ENCODE data around the gene TMEM181.
"Not testable (repeated sequence)": the region's sequence is repeated elsewhere in the genome, so short reads cannot be mapped to it uniquely, and the experiment has no call there.

TMEM181 gene

DNA sequence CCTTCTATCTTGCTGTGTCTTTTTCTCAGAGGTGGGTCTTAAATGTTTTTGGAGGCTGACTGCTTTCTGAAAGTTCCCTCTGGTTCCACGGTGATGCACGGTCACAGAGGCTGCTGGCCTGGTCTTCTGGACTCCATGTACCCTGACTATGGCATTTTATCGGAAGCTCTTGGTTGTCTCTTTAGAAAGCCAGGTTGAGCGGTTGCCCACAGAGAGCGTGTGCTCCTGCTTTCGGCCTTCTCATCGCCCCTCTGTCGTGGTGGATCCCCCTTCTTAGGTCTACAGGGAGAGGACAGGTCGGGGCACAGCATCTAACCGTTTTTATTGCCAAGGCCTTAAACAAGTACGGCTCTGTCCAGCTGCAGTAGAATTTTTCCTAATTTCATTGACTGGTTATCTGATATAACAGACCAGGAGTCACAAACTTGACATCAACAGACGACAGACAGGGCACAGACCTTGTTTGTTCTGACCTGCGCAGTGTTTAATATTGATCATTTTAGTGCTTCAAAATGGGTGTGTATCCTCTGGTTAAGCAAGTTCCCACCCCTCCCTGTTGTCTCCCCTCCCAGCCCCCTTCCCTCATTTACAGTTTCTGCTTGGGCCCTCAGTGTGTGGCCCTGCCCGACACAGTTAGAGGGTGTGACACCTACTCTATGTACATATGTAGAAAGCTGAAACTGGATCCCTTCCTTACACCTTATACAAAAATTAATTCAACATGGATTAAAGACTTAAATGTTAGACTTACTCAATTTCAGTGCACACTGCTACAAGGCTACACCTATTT lies 114.6 kb downstream of the TMEM181 start:
- TF ChIP-seq, protein P1, sequence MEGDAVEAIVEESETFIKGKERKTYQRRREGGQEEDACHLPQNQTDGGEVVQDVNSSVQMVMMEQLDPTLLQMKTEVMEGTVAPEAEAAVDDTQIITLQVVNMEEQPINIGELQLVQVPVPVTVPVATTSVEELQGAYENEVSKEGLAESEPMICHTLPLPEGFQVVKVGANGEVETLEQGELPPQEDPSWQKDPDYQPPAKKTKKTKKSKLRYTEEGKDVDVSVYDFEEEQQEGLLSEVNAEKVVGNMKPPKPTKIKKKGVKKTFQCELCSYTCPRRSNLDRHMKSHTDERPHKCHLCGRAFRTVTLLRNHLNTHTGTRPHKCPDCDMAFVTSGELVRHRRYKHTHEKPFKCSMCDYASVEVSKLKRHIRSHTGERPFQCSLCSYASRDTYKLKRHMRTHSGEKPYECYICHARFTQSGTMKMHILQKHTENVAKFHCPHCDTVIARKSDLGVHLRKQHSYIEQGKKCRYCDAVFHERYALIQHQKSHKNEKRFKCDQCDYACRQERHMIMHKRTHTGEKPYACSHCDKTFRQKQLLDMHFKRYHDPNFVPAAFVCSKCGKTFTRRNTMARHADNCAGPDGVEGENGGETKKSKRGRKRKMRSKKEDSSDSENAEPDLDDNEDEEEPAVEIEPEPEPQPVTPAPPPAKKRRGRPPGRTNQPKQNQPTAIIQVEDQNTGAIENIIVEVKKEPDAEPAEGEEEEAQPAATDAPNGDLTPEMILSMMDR (IDR thresholded peaks at IDR 0.05; ENCODE audit: extremely low read depth, missing control alignments): no peak
- DNase-seq (ENCODE audit: low spot score): no peak

DNA sequence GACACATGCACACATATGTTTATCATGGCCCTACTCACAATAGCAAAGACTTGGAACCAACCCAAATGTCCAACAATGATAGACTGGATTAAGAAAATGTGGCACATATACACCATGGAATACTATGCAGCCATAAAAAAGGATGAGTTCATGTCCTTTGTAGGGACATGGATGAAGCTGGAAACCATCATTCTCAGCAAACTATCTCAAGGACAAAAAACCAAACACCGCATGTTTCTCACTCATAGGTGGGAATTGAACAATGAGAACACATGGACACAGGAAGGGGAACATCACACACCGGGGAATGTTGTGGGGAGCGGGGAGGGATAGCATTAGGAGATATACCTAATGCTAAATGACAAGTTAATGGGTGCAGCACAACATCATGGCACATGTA lies 117.2 kb downstream of the TMEM181 start:
- DNase-seq (ENCODE audit: low spot score): not testable (repeated sequence)

DNA sequence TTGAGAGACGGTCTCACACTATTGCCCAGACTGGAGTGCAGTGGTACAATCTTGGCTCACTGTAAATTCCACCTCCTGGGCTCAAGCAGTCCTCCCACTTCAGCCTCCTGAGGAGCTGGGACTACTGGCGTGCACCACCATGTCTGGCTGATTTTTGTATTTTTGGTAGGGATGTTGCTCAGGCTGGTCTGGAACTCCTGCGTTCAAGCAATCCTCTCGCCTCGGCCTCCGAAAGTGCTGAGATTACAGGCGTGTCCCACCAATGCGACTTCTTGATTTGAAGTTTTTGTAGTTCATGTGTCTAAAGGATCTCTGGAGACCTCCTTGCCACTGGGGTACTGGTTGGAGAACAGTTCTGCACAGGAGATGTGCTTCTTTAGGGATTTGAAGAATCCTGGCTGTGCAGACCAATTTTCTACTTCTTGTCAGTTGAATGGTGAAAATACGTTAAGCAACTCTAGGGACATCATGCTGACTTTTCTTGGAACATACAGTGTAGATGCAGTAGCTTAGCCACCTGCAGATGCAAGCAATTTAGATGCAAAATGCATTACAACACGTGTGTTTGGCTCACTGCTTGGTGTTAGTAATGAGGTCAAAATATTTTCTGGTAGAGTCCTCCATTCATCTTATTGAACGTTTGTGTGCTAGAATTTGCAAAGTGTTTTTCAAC lies 118.2 kb downstream of the TMEM181 start:
- DNase-seq (ENCODE audit: low spot score): no peak
- TF ChIP-seq, protein P1 (IDR thresholded peaks at IDR 0.05; ENCODE audit: extremely low read depth, missing control alignments): no peak

DNA sequence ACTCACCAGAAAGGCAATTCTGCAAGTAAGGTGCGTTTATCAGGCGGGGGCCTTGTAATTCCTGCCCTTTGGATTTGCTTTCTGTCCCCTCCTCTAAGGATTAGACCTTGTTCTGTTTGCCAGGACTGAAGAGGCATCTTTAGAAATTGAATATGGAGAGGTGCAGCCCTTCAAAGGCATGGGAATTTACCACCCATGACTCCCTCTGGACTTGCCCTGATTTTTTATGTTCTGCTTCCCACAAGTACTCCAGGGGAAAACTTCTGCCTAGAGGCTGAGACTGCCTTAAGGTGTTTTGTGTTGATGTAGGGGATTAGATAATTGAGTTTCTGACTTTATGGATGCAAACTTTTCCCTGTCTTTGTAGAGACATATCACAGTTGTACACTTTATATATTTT lies 120.1 kb downstream of the TMEM181 start:
- TF ChIP-seq, protein P1 (IDR thresholded peaks at IDR 0.05; ENCODE audit: extremely low read depth, missing control alignments): no peak
- no peak for DNase-seq (ENCODE audit: low spot score)

DNA sequence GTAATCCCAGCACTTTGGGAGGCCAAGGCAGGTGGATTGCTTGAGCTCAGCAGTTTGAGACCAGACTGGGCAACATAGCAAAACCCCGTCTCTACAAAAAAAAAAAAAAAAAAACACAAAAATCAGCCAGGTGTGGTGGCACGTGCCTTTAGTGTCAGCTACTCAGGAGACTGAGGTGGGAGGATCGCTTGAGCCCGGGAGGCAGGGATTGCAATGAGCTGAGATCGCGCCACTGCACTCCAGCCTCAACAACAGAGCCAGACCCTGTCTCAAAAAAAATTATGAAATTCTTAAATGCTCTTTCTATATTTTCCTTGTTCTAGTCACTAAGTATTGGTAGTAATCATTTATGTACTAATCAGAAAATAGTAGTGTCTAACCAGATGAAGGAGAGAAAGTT lies 120.6 kb downstream of the TMEM181 start:
- no peak for DNase-seq (ENCODE audit: low spot score)
- TF ChIP-seq, protein P1 (IDR thresholded peaks at IDR 0.05; ENCODE audit: extremely low read depth, missing control alignments): no peak

DNA sequence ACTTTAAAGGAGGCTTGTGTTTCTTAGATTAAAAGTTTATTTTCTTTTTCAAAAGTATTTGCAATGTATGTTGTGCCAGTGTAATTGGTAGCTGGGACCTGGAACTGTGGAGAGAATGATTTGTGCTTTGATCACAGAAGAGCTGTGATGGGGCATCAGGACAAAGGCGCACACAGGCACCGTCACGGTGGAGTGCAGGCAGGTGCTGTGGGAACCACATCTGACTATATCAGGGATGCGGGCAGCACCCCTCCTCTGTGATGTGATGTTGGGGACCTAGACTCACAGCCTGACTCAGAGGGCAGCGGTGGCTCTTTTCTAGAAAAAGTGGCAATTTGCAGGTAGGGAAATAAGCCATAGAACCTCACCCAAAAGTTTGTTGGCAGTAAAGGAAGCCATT lies 124.4 kb downstream of the TMEM181 start:
- TF ChIP-seq, protein P1 (IDR thresholded peaks at IDR 0.05; ENCODE audit: extremely low read depth, missing control alignments): no peak
- DNase-seq (ENCODE audit: low spot score): no peak

DNA sequence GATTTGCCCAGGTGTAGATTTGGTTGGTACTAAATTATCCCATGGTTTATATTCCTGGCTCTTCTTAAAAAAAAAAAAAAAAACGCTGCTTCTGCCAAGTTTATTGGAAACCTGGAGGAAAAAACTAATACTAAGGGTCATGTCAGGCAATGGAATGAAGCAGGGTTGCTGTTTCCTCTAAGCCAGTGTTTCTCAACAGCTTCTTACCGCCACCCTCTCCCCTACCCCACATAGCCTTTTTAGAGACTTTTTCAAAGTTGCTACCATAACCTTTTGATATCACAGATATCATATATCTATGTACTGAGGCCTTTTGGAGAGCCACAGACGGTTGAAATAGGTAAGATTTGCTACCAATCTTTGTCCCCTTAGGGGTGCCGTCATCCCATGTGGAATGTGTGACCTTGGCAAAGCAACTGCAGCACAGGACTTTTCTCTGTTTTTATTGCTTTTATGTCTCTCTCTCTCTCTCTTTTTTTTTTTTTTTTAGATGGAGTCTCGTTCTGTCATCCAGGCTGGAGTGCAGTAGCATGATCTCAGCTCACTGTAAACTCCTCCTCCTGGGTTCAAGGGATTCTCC lies 124.9 kb downstream of the TMEM181 start:
- TF ChIP-seq, protein P1 (IDR thresholded peaks at IDR 0.05; ENCODE audit: extremely low read depth, missing control alignments): no peak

More for the DNA sequence above, 124.9 kb downstream of the TMEM181 start:
- no peak for DNase-seq (ENCODE audit: low spot score)

Measured in GM20000 (cell line).